K562 treated with DMSO at 1 percent for 48 hours (cell line): ENCODE measurements around the gene MAGED1. TPM values are rescaled to one million over a fixed set of nuclear protein-coding genes. Genes with fewer than 3 reads are reported as not detected.

Experiments
- total RNA-seq: library from RNA; unstranded; fragments of 300-600 nt; gene quantifications from 2 replicates; pipeline ENCODE4 v1.2.3, GENCODE V29; 2022; ENCODE audit warnings: low replicate concordance; ENCODE audit errors: extremely low read depth

The MAGED1 gene
- total RNA-seq, result not detected in 2 replicates

GRCh38 chrX:51892921-51893745 lies at the start of gene MAGED1:
Gene MAGED1 (plus strand): TSS chrX:51893623. CDS start chrX:51894305, 682 bp downstream.

Other genes starting within 250 kb of the MAGED1 start
- not detected in 2 replicates for gene CENPVL2, start 210.8 kb upstream of the MAGED1 start, total RNA-seq
- gene CENPVL1, start 183.1 kb upstream of the MAGED1 start, total RNA-seq, result not detected in 2 replicates
- not detected in 2 replicates for gene GSPT2, start 150.2 kb upstream of the MAGED1 start, total RNA-seq
- not detected in 2 replicates for gene MAGED4B, start 175.6 kb downstream of the MAGED1 start, total RNA-seq